Nephron progenitor cell (in vitro differentiated cells): ENCODE data around the gene JSRP1.

Experiments used
- DNase-seq: peaks from one replicate; pipeline ENCODE4 v3.0.0; 2021
- H3K27ac Mint-ChIP-seq: 2 replicates; pipeline ENCODE4 v1.8.0; 2021; ENCODE audit warnings: mild to moderate bottlenecking, moderate library complexity, mixed read lengths
- H3K27me3 Mint-ChIP-seq: 2 replicates; pipeline ENCODE4 v1.8.0; 2021; ENCODE audit warnings: mild to moderate bottlenecking, low read depth, mixed read lengths; ENCODE audit not compliant: poor library complexity
- H3K36me3 Mint-ChIP-seq: 2 replicates; pipeline ENCODE4 v1.8.0; 2021; ENCODE audit warnings: low read depth, mixed read lengths
- H3K4me1 Mint-ChIP-seq: 2 replicates; pipeline ENCODE4 v1.8.0; 2021; ENCODE audit warnings: mixed read lengths
- H3K4me3 Mint-ChIP-seq: 2 replicates; pipeline ENCODE4 v1.8.0; 2021; ENCODE audit warnings: mild to moderate bottlenecking, moderate library complexity, mixed read lengths
- H3K9me3 Mint-ChIP-seq: 2 replicates; pipeline ENCODE4 v1.8.0; 2021; ENCODE audit warnings: mild to moderate bottlenecking, moderate library complexity, mixed read lengths
- TF ChIP-seq, protein P1 (sequence below): fragments of 200-600 bp; sonication (generic); IDR thresholded peaks from 2 replicates; pipeline ENCODE4 v1.5.0; 2021; ENCODE audit warnings: antibody characterized with exemption

JSRP1 gene

DNA sequence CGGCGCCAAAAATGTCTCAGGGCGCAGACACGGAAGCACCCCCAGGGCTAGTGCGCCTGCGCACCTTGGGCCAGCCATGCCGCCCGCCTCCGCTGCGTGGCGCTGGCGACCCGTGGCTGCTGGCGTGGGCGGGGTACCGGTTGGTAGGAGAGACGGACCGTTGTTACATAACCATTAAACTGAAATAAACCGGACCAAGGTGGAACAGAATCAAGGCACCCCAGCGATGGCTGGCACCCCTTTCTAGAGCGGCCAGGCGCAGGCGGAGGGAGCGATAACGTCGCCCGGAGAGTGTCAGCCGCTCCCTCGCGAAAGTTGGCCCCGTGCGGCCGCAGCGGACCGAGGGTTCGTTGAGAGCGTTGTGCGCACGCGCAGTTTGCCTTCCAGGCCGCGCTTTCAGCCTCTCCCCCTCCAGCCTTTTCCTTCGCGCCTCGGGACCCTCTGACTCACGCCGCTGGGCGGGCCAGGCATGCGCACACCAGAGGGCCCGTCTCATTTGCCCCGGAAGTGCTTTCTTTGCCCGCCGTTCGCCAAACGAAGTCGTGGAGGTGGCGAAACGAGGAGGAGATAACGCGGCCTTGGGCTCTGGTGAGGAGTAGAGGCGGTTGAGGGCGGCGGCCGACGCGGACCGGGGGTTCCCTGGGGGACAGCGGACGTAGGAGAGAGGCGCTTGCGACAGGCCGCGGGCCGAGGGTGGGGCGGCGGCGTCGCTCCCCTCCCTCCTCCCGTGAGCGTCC lies 19.7 kb downstream of the JSRP1 start, which contains the start of the genes PLEKHJ1 and SF3A2:
PLEKHJ1 (minus strand) TSS at position 16 of the 737 bp plus-strand sequence. CDS start 81 bp downstream, outside the sequence.
SF3A2 (plus strand) TSS at position 511 of the 737 bp plus-strand sequence. CDS start 6,595 bp downstream, outside the sequence.
- peak within 1 kb of the TSS; percentile 89 for H3K4me3 Mint-ChIP-seq
- H3K36me3 Mint-ChIP-seq = peaks cover 17% of the 10 kb centered on the region
- H3K27me3 Mint-ChIP-seq = no peaks in the 10 kb centered on the region
- no peaks in the 10 kb centered on the region for H3K9me3 Mint-ChIP-seq
- TF ChIP-seq, protein P1, sequence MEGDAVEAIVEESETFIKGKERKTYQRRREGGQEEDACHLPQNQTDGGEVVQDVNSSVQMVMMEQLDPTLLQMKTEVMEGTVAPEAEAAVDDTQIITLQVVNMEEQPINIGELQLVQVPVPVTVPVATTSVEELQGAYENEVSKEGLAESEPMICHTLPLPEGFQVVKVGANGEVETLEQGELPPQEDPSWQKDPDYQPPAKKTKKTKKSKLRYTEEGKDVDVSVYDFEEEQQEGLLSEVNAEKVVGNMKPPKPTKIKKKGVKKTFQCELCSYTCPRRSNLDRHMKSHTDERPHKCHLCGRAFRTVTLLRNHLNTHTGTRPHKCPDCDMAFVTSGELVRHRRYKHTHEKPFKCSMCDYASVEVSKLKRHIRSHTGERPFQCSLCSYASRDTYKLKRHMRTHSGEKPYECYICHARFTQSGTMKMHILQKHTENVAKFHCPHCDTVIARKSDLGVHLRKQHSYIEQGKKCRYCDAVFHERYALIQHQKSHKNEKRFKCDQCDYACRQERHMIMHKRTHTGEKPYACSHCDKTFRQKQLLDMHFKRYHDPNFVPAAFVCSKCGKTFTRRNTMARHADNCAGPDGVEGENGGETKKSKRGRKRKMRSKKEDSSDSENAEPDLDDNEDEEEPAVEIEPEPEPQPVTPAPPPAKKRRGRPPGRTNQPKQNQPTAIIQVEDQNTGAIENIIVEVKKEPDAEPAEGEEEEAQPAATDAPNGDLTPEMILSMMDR = peak; percentile 96
- DNase-seq = peak; percentile 97
- peak within 1 kb of the TSS; percentile 100 for H3K27ac Mint-ChIP-seq
- peaks cover 63% of the 10 kb centered on the region for H3K4me1 Mint-ChIP-seq

- TF ChIP-seq, protein P1 = no peak
- no peaks in the 10 kb centered on the region for H3K27me3 Mint-ChIP-seq
- H3K4me1 Mint-ChIP-seq = peaks cover 58% of the 10 kb centered on the region
- no peak overlapping the region for H3K27ac Mint-ChIP-seq
- peak overlapping the region; percentile 89 for H3K4me3 Mint-ChIP-seq
- H3K9me3 Mint-ChIP-seq = no peaks in the 10 kb centered on the region
- no peak for DNase-seq
- peaks cover 17% of the 10 kb centered on the region for H3K36me3 Mint-ChIP-seq
Observed at GRCh38 chr19:2236064-2236313, 20.2 kb downstream of the JSRP1 start.

GRCh38 chr19:2235381-2236063 lies 20.7 kb downstream of the JSRP1 start:
- Mint-ChIP-seq H3K4me3 (peak overlapping the region; percentile 89), H3K27me3 (no peaks in the 10 kb centered on the region), H3K36me3 (peaks cover 17% of the 10 kb centered on the region), H3K27ac (no peak overlapping the region), H3K9me3 (no peaks in the 10 kb centered on the region), H3K4me1 (peaks cover 53% of the 10 kb centered on the region)
- DNase-seq = no peak
- TF ChIP-seq, protein P1 = no peak

GRCh38 chr19:2234996-2235380 lies 21.2 kb downstream of the JSRP1 start:
- H3K4me1 Mint-ChIP-seq = peaks cover 48% of the 10 kb centered on the region
- H3K36me3 Mint-ChIP-seq = peaks cover 17% of the 10 kb centered on the region
- TF ChIP-seq, protein P1 = no peak
- DNase-seq = no peak
- H3K4me3 Mint-ChIP-seq = peak overlapping the region; percentile 89
- no peaks in the 10 kb centered on the region for H3K9me3 Mint-ChIP-seq
- no peaks in the 10 kb centered on the region for H3K27me3 Mint-ChIP-seq
- H3K27ac Mint-ChIP-seq = no peak overlapping the region

DNA sequence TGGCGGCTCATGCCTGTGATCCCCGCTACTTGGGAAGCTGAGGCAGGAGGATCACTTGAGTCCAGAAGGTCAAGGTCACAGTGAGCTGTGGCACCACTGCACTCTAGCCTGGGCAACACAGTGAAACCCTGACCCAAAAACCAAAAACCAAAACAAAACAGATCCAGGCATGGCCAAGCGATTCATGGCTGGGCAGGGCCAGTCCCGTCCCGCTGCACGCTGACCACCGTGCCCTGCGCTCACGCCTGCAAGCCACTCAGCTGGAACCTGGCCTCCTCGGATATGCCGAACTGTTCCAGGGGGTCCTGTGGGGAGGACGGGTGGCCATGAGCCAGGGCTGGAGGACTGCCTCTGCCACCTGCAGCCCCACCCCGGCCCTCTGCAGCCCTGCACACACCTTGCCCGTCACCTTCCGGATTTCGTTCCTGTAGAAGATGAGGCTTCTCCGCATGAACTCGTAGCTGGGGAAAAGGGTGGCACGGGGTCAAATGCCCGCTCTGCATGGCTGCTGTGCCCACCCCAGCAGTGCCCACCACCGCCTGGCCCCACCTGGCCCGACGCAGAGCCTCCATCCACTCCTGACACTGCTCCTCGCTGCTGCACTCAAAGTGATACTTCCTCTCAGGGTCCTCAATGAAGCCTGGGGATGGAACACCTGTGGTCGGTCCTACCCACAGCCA lies 22.5 kb downstream of the JSRP1 start:
- Mint-ChIP-seq H3K9me3 (no peaks in the 10 kb centered on the region), H3K4me3 (peak overlapping the region; percentile 89), H3K4me1 (peaks cover 36% of the 10 kb centered on the region), H3K36me3 (peaks cover 10% of the 10 kb centered on the region), H3K27ac (peak overlapping the region; percentile 48), H3K27me3 (no peaks in the 10 kb centered on the region)
- TF ChIP-seq, protein P1 = no peak
- DNase-seq = no peak
